GM06990 (cell line): ENCODE data around the gene BPIFB2.
"Not testable (repeated sequence)": the region's sequence is repeated elsewhere in the genome, so short reads cannot be mapped to it uniquely, and the experiment has no call there.

ENCODE experiments used
- DNase-seq: peaks from one replicate; pipeline ENCODE4 v3.0.0-alpha.2; 2011; ENCODE audit not compliant: insufficient read length; ENCODE audit errors: extremely low read depth
- H3K27me3 ChIP-seq: replicated peaks from 2 replicates; pipeline ENCODE4 v1.6.0; 2011; ENCODE audit warnings: low read length; ENCODE audit not compliant: control insufficient read depth, insufficient read depth
- H3K36me3 ChIP-seq: 2 replicates; pipeline ENCODE4 v1.5.1; 2011; ENCODE audit warnings: low read length; ENCODE audit not compliant: control insufficient read depth, insufficient read depth
- H3K4me3 ChIP-seq: replicated peaks from 2 replicates; pipeline ENCODE4 v1.5.1; 2011; ENCODE audit warnings: low read depth, mild to moderate bottlenecking, control low read depth, low read length
- CTCF ChIP-seq: IDR thresholded peaks from 2 replicates; pipeline ENCODE4 v1.5.1; 2011; ENCODE audit warnings: low read length, control low read depth, mild to moderate bottlenecking, inconsistent platforms; ENCODE audit not compliant: insufficient read depth, poor library complexity, severe bottlenecking

Gene BPIFB2

GRCh38 chr20:32970115-32970972, 37.2 kb upstream of the BPIFB2 start:
- no peaks in the 10 kb centered on the region for H3K36me3 ChIP-seq
- no peak for DNase-seq
- no peaks in the 10 kb centered on the region for H3K27me3 ChIP-seq
- TF ChIP-seq CTCF: no peak
- H3K4me3 ChIP-seq: no peak overlapping the region

GRCh38 chr20:32970973-32971300, 36.6 kb upstream of the BPIFB2 start:
- DNase-seq: no peak
- H3K27me3 ChIP-seq: no peaks in the 10 kb centered on the region
- no peak for TF ChIP-seq CTCF
- no peak overlapping the region for H3K4me3 ChIP-seq
- no peaks in the 10 kb centered on the region for H3K36me3 ChIP-seq

- Histone ChIP-seq H3K36me3 (no peaks in the 10 kb centered on the region), H3K4me3 (no peak overlapping the region), H3K27me3 (no peaks in the 10 kb centered on the region)
- TF ChIP-seq CTCF: no peak
- DNase-seq: peak; percentile 41
Observed at GRCh38 chr20:32971703-32972161, 35.8 kb upstream of the BPIFB2 start.

- Histone ChIP-seq H3K4me3 (no peak overlapping the region), H3K27me3 (no peaks in the 10 kb centered on the region), H3K36me3 (no peaks in the 10 kb centered on the region)
- DNase-seq: peak; percentile 77
- TF ChIP-seq CTCF: no peak
Observed at GRCh38 chr20:32972181-32973076, 35.1 kb upstream of the BPIFB2 start.

- DNase-seq: no peak
- TF ChIP-seq CTCF: no peak
- no peaks in the 10 kb centered on the region for H3K27me3 ChIP-seq
- H3K36me3 ChIP-seq: no peaks in the 10 kb centered on the region
- no peak overlapping the region for H3K4me3 ChIP-seq
Observed at GRCh38 chr20:32973077-32973717, 34.3 kb upstream of the BPIFB2 start.

- not testable (repeated sequence) for H3K27me3 ChIP-seq, H3K36me3 ChIP-seq, DNase-seq, H3K4me3 ChIP-seq
Observed at GRCh38 chr20:32974204-32975064, 33.1 kb upstream of the BPIFB2 start.

- not testable (repeated sequence) for DNase-seq, H3K27me3 ChIP-seq, H3K4me3 ChIP-seq, H3K36me3 ChIP-seq
Observed at GRCh38 chr20:32975121-32975520, 32.4 kb upstream of the BPIFB2 start.
